ENCODE data around the gene TTC32.
"Not testable (repeated sequence)": the region's sequence is repeated elsewhere in the genome, so short reads cannot be mapped to it uniquely, and the experiment has no call there.

The TTC32 gene

GRCh38 chr2:19898592-19899329 is 3.0 kb downstream of the TTC32 start:
- DNase-seq: no peak

GRCh38 chr2:19897623-19898245 is 4.0 kb downstream of the TTC32 start:
- DNase-seq: no peak

- DNase-seq: no peak
Observed at GRCh38 chr2:19895535-19895934, 6.2 kb downstream of the TTC32 start.

- DNase-seq: no peak
Observed at GRCh38 chr2:19894134-19894792, 7.5 kb downstream of the TTC32 start.

DNA sequence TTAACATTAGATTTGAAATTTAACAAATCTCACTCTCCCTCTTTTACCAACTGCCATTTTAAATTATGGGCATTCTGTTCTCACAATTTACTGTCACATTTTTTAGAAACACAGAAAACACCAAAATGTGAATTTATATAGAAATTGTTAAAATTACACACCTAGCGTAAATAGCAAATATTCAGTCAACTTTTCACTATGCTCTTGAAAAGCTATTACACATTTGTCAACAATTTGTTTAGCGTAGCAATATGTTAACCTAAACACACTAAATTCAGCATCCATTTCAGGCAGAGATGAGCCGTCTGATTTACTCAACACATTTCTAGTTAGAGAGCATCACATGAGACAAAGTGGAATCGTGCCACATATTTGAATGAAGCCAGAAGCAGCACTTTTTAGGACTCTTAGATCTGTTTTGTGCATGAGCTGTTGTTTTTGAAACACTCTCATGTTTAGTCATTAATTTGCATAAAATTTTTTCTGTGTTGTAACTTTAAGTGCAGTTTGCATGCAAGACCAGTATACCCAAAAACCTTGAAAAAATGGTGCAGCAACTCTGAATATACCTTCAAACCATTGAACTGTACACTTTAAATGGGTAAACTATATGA is 8.2 kb downstream of the TTC32 start:
- DNase-seq: no peak

DNA sequence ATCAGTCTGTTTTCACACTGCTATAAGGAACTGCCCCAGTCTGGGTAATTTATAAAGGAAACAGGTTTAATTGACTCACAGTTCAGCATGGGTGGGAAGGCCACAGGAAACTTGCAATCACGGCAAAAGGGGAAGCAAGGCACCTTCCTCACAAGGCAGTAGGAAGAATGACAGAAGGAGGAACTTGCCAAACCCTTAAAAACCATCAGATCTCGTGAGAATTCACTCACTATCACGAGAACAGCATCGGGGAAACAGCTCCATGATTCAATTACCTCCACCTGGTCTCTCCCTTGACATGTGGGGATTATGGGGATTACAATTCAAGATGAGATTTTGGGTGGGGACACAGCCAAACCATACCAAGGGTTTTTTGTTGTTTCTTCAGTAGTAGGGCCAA is 9.8 kb downstream of the TTC32 start:
- not testable (repeated sequence) for DNase-seq

GRCh38 chr2:19890104-19890503 is 11.7 kb downstream of the TTC32 start:
- DNase-seq: no peak

GRCh38 chr2:19888831-19889230 is 13.0 kb downstream of the TTC32 start:
- no peak for DNase-seq

DNA sequence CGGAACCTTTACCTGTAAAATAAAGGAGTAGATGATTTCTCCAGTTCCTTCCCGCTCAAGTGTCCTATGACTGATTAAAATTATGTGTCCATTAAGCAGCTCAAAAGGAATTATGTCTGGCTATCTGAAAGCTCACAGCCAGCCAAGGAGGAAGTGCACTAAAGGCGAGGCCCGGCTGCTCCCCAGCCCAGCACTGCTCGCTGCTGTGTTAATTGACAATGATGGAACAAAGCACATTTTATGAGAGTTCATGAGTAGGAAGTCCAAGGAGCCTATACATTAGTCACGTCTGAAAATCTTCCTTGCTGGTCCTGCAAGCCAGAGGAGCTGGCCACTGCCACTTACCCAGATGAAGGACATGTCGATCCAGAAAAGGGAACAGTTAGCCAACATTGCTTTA is 14.3 kb downstream of the TTC32 start:
- DNase-seq: no peak

- no peak for DNase-seq
Observed at GRCh38 chr2:19886261-19886660, 15.5 kb downstream of the TTC32 start.

DNA sequence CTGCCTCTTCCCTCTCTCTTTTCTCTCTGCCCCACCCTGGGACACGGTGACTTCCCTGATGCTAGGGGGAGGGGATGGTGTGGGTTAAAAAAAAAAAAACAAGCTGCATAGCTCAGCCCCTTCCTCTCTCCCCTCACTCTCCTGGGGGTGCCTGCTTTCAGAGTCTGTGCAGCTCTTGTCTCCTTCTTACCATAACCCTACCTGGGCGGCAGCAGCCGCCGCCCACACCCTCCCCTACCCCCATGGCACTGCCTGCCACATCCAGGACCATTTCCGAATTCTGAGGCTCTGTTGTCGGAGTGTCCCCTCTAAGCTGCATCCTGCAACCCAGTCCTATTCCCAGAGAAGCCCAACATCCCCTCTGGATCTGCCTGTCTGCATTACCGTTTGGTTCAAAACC is 16.0 kb downstream of the TTC32 start:
- no peak for DNase-seq

- DNase-seq: no peak
Observed at GRCh38 chr2:19883971-19884720, 17.6 kb downstream of the TTC32 start.

- no peak for DNase-seq
Observed at GRCh38 chr2:19883486-19883885, 18.3 kb downstream of the TTC32 start.

DNA sequence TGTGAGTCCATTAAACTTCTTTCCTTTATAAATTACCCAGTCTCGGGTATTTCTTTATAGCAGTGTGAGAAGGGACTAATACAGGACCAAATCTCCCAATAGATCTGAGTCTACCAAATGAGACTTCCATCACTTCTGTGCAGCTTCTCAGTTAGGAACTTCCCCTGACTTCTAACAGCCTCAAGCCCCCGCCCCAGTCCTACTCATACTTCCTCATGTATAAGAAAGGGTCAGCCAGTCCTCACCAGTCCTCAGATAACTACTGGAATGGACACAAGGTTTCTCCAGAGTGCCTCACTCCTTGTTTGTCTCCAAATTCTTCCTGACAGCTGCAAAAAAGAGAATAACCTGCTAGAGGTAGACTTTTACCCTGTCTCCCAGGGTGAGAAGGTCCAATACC is 19.5 kb downstream of the TTC32 start:
- DNase-seq: no peak

DNA sequence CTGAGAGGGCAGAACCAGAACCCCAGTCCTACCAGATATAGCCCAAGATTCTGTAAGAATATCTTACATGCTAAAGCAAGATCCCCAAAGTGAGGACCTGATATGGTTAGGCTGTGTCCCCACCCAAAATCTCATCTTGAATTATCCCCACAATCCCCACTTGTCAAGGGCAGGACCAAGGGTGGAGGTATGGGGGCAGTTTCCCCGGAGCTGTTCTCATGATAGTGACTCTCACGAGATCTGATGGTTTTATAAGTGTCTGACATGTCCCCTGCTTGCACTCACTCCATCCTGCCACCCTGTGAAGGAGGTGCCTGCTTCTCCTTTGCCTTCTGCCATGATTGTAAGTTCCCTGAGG is 19.9 kb downstream of the TTC32 start:
- DNase-seq: no peak

DNA sequence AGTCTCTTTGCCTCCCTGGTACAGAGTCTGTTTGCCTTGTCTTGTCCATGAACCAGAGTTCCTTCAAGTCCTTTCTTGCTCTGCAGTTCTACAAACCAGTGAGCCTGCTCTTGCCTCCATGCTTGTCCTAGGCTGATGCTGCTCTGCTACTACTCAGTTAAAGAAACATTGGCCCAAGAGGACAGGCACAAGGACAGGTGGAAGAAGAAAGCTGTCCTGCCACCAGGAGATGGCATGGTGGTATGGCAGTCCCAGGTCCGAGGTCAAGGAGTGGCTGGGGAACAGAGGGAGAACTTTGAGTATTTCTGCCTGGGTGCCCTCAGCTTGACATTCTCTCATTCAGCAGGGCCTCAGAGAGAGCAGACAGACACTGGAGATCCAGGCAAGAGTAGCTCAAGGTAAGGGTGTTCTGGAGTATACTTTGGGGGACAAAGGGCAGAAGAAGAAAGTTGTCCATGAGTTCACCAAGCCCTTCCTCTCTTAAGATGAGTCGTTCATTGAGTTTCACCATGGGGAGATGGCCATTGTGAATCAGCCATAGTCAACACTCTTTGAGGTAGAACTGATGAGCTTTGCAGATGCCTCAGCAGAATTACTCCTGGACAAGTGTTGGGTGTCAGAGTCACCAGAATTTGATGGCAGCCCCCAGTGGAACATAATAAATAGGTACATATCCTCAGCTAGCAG is 20.4 kb downstream of the TTC32 start:
- no peak for DNase-seq

GRCh38 chr2:19880191-19880590 is 21.6 kb downstream of the TTC32 start:
- not testable (repeated sequence) for DNase-seq

DNA sequence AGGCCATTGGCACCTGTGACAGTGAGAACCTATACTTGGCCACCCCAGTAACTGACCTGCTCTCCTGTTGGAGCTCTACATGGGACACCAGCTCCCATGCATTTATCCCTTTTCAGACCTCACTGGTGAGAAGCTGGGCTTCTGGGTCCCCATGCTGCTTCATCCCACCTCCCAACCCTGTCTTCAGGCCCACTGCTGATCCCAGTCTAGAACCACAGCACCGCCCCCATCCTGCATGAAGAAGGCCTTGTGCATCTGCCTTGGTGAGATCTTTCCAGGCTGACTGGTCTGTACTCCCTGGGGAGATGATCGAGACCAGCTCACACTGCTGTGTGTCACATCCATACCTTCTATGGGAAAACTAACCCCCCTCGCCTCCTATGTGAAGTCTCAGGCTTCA is 22.7 kb downstream of the TTC32 start:
- DNase-seq: no peak

GRCh38 chr2:19878268-19879046 is 23.3 kb downstream of the TTC32 start:
- DNase-seq: no peak

DNA sequence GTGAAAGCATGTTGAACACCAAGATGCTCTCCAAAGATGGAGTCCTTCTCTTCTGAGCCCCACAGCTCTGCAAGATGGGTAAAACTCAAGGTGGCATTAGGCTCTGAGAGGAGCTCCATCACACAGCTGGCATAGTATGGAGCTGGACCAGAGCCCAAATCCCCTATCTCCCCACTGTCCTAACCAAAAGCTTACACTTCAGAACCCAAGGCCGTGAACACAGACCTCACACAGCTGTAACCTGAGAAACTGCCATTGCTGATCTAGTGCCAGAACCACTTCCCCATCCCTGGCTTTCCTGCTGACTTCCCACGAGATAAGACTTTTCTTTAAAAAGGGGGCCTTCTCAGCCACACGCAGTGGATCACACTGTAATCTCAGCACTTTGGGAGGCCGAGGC is 25.0 kb downstream of the TTC32 start:
- DNase-seq: no peak

GRCh38 chr2:19875280-19875679 is 26.5 kb downstream of the TTC32 start:
- DNase-seq: no peak

- DNase-seq: no peak
Observed at GRCh38 chr2:19874726-19875125, 27.1 kb downstream of the TTC32 start.
